Measurements from ENCODE around the gene STK32B. TPM values are rescaled to one million over a fixed set of nuclear protein-coding genes. Genes with fewer than 3 reads are reported as not detected.

Gene STK32B
- total RNA-seq, 1 donor from 2014 or later: not detected

DNA sequence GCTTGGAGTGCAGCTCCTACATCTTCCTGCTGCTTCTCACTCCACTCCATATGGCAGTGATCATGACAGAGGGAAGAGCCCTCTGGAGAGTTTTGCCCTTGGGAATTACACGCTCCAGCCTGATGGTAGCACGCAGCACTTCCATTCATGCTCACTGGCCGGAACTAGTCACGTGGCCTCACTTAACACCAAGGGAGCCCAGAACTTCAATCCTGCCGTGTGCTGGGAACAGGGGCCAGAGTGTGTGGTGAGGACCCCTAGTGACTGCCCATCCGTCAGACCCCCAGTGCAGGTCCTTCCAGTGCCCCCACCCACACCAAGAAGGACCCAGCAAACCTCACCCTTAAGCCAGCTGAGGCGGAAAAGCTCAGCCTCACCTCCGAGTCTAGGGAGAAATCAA lies 426.3 kb downstream of the STK32B start:
- intact Hi-C loops (cut with micrococcal nuclease): no loop called here
- no peak for DNase-seq
- ChIA-PET POLR2A (no interaction called here), CTCF (no interaction called here)
- no peak for ATAC-seq (ENCODE audit: low read depth)
- Mint-ChIP-seq H3K27me3 (no peaks in the 10 kb centered on the region), H3K27ac (no peak overlapping the region), H3K9me3 (peaks cover 3% of the 10 kb centered on the region), H3K4me3 (no peak overlapping the region), H3K4me1 (no peaks in the 10 kb centered on the region), H3K36me3 (ENCODE audit: low read depth) (no peaks in the 10 kb centered on the region)
- no peak for TF ChIP-seq CTCF (IDR thresholded peaks at IDR 0.05)

DNA sequence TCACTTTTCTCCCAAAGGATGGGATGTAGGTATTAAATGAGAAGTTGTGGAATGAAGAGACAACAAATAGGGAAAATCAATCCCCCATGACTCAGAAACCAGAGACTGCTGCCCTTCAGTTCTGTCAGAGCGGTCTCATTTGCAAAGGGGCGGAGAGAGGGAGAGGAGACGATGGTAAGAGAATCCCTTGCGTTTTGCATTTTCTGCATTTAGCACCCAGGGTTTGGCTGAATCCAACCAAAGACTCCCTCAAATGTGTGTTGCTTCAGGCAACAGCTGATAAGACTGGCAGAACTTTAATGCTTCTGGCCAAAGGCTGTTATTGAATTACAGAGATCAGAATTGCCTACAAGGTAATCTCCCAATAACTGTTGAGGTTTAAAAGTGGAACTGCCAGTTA lies 426.9 kb downstream of the STK32B start:
- intact Hi-C loops (cut with micrococcal nuclease): no loop called here
- DNase-seq: no peak
- POLR2A ChIA-PET: no interaction called here
- Mint-ChIP-seq H3K4me3 (no peak overlapping the region), H3K9me3 (peaks cover 3% of the 10 kb centered on the region), H3K4me1 (no peaks in the 10 kb centered on the region), H3K36me3 (ENCODE audit: low read depth) (no peaks in the 10 kb centered on the region), H3K27ac (no peak overlapping the region), H3K27me3 (no peaks in the 10 kb centered on the region)
- no peak for TF ChIP-seq CTCF (IDR thresholded peaks at IDR 0.05)
- CTCF ChIA-PET: no interaction called here
- no peak for ATAC-seq (ENCODE audit: low read depth)

- no peak overlapping the region for H3K4me3 Mint-ChIP-seq
- H3K4me1 Mint-ChIP-seq: no peaks in the 10 kb centered on the region
- ChIA-PET POLR2A (no interaction called here), CTCF (no interaction called here)
- DNase-seq: no peak
- intact Hi-C loops (cut with micrococcal nuclease): no loop called here
- no peak for TF ChIP-seq CTCF (IDR thresholded peaks at IDR 0.05)
- peaks cover 3% of the 10 kb centered on the region for H3K9me3 Mint-ChIP-seq
- ATAC-seq (ENCODE audit: low read depth): no peak
- H3K27ac Mint-ChIP-seq: no peak overlapping the region
- no peaks in the 10 kb centered on the region for H3K27me3 Mint-ChIP-seq
- no peaks in the 10 kb centered on the region for H3K36me3 Mint-ChIP-seq (ENCODE audit: low read depth)
Measured at GRCh38 chr4:5478697-5479096, 427.4 kb downstream of the STK32B start.

- peaks cover 6% of the 10 kb centered on the region for H3K9me3 Mint-ChIP-seq
- no peak overlapping the region for H3K27ac Mint-ChIP-seq
- no peaks in the 10 kb centered on the region for H3K36me3 Mint-ChIP-seq (ENCODE audit: low read depth)
- no peak overlapping the region for H3K4me3 Mint-ChIP-seq
- H3K4me1 Mint-ChIP-seq: no peaks in the 10 kb centered on the region
- DNase-seq (no peak), ATAC-seq (ENCODE audit: low read depth) (no peak)
- intact Hi-C loops (cut with micrococcal nuclease): no loop called here
- POLR2A ChIA-PET: no interaction called here
- TF ChIP-seq CTCF (IDR thresholded peaks at IDR 0.05): no peak
- CTCF ChIA-PET: no interaction called here
- no peaks in the 10 kb centered on the region for H3K27me3 Mint-ChIP-seq
Measured at GRCh38 chr4:5479518-5480060, 428.3 kb downstream of the STK32B start.

DNA sequence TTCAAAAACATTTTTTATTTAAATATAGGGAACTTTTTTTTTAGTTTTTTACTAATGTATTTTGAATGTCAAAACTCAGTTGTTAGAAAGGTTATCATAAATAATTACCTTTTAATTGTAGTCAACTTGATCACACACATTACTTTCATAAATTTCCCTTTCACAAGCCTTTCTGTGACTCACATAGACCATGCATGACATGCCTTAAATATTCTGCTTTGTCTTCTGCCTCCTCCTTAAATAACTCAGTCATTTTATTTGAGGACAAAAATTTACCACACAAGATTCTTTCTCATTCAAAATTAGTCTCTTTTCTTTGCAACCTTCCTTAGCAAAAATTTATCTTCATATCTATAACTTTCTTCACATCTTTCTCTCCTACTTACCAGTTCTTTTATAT lies 437.1 kb downstream of the STK32B start:
- ChIA-PET POLR2A (no interaction called here), CTCF (no interaction called here)
- Mint-ChIP-seq H3K9me3 (peaks cover 16% of the 10 kb centered on the region), H3K27me3 (no peaks in the 10 kb centered on the region), H3K4me3 (no peak overlapping the region), H3K27ac (no peak overlapping the region), H3K4me1 (no peaks in the 10 kb centered on the region), H3K36me3 (ENCODE audit: low read depth) (no peaks in the 10 kb centered on the region)
- TF ChIP-seq CTCF (IDR thresholded peaks at IDR 0.05): no peak
- intact Hi-C loops (cut with micrococcal nuclease): no loop called here
- DNase-seq (no peak), ATAC-seq (ENCODE audit: low read depth) (no peak)

All from activated B cell treated with CpG ODN at 0.5 μM for 24 hours (primary cell).